Kidney (tissue), 14 donors: ENCODE results near the gene CD44. TPM values are rescaled to one million over a fixed set of nuclear protein-coding genes. Genes with fewer than 3 reads are reported as not detected.

Source experiments
- DNase-seq, 5 donors: peaks; one replicate each; pipeline ENCODE4 v3.0.0-alpha.2; 2013 to 2020
- FAIRE-seq: peaks from 2 replicates; lab custom pipeline; 2012; peaks lifted over from hg19 to GRCh38; lab: Jason Lieb, UNC
- H3K27ac ChIP-seq, 2 donors: one replicate each; pipeline ENCODE4 v1.7.0; 2013; ENCODE audit warnings: low read depth in 2 of 2, low read length in 2 of 2, inconsistent platforms in 1 of 2
- H3K27me3 ChIP-seq: one replicate; pipeline ENCODE4 v1.7.1; 2013; ENCODE audit warnings: low read length, inconsistent platforms; ENCODE audit not compliant: control insufficient read depth, insufficient read depth
- H3K36me3 ChIP-seq, 3 donors: one replicate each; pipeline versions ENCODE4 v1.7.0 to v1.7.1; 2013; ENCODE audit warnings: low read length in 3 of 3, control low read depth in 1 of 3, inconsistent platforms in 1 of 3; ENCODE audit not compliant: insufficient read depth in 3 of 3, control insufficient read depth in 2 of 3
- H3K4me1 ChIP-seq, 3 donors: one replicate each; pipeline versions ENCODE4 v1.7.0 to v1.7.1; 2013; ENCODE audit warnings: low read length in 3 of 3, inconsistent platforms in 1 of 3, low read depth in 1 of 3; ENCODE audit not compliant: control insufficient read depth in 2 of 3, insufficient read depth in 2 of 3
- H3K4me3 ChIP-seq, 3 donors: one replicate each; pipeline versions ENCODE4 v1.7.0 to v1.8.1; 2013; ENCODE audit warnings: low read length in 3 of 3, control low read depth in 1 of 3, inconsistent platforms in 1 of 3
- H3K9ac ChIP-seq, 3 donors: one replicate each; pipeline versions ENCODE4 v1.7.0 to v1.7.1; 2013; ENCODE audit warnings: low read length in 3 of 3, control low read depth in 1 of 3, inconsistent platforms in 1 of 3
- H3K9me3 ChIP-seq, 3 donors: one replicate each; pipeline versions ENCODE4 v1.7.0 to v1.7.1; 2013; ENCODE audit warnings: low read length in 3 of 3, control low read depth in 1 of 3, inconsistent platforms in 1 of 3; ENCODE audit not compliant: control insufficient read depth in 2 of 3, insufficient read depth in 1 of 3
- intact Hi-C: fragments of 100-400 bp; cut with DNase I; formaldehyde crosslinking; loops from one replicate; pipeline ENCODE4 v1.11.1; 2022
- polyA plus RNA-seq: library from polyadenylated mRNA; stranded (reverse); fragments of 350-450 nt; fragmentation: Illumina TruSeq; extraction: RNeasy Lipid Tissue Mini Kit (QIAGEN cat#74804); gene quantifications from one replicate; pipeline ENCODE4 v1.2.3, GENCODE V29; 2014; ENCODE audit warnings: low read depth, low replicate concordance; ENCODE audit not compliant: insufficient read depth
- total RNA-seq: library from RNA; stranded (reverse); fragmentation: NEBNext Ultra II Directional; extraction: Animal tissue kit (Norgen Biotek cat#: 25700); gene quantifications from one replicate; pipeline ENCODE4 v1.2.1, GENCODE V29; 2021
- TF ChIP-seq, protein P1 (sequence below): IDR thresholded peaks from 3 replicates; pipeline ENCODE4 v1.5.1; 2012; ENCODE audit warnings: mild to moderate bottlenecking, moderate library complexity, borderline replicate concordance; ENCODE audit not compliant: insufficient read depth; ENCODE audit errors: extremely low read depth
- donor health status: control.
- donor health status: control.
- donor health status: control.
- donor health status: control.
- donor health status: control.
- donor health status: DM: yes; HTN: yes; CAD: no.
- donor health status: Normal renal cell carcinoma (clear cell type).

The CD44 gene
- total and polyA plus RNA-seq, 2 donors from 2014 or later, result 13.8 to 235 TPM

DNA sequence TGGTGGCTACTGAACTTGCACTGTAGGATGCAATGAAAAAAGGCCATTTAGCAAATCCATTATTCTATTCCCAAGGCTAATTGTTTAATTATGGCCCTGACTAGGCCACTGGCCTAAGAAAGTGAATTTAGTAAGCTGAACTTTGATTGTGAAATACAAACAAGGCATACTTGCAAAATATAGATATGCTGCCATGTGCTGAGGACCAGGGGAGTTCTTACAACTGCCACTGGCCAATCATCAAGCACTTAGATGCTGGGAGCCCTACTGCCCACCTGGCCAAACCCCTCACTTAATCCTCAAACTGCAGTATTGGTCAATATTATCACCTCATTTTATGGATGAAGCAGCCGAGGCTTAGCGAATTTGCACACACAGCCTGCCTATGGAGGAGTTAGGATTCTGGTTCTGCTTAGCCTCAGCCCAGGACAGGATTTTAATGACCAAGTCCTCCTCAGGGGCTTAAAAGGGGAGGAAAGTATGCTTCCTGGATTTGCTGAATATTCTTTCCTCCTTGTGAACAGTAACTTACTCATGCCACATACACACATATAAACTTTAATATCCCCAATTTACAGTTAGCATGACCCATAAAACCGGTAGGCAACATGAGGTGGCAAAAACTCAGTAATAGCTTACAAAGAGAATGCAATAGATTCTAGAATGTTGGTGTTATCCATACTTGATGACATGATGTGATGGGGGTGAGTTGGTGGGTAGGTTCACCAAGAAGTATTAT lies 39.3 kb downstream of the CD44 start:
- Histone ChIP-seq H3K9ac (no peak overlapping the region), H3K27me3 (no peaks in the 10 kb centered on the region), H3K4me1 (peaks cover 0 to 2% (median 0%) of the 10 kb centered on the region in 3 donors), H3K4me3 (no peak overlapping the region), H3K27ac (no peak overlapping the region), H3K9me3 (no peaks in the 10 kb centered on the region), H3K36me3 (peaks cover 0 to 2% (median 0%) of the 10 kb centered on the region in 3 donors)
- TF ChIP-seq, protein P1, sequence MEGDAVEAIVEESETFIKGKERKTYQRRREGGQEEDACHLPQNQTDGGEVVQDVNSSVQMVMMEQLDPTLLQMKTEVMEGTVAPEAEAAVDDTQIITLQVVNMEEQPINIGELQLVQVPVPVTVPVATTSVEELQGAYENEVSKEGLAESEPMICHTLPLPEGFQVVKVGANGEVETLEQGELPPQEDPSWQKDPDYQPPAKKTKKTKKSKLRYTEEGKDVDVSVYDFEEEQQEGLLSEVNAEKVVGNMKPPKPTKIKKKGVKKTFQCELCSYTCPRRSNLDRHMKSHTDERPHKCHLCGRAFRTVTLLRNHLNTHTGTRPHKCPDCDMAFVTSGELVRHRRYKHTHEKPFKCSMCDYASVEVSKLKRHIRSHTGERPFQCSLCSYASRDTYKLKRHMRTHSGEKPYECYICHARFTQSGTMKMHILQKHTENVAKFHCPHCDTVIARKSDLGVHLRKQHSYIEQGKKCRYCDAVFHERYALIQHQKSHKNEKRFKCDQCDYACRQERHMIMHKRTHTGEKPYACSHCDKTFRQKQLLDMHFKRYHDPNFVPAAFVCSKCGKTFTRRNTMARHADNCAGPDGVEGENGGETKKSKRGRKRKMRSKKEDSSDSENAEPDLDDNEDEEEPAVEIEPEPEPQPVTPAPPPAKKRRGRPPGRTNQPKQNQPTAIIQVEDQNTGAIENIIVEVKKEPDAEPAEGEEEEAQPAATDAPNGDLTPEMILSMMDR, result no peak
- DNase-seq (no peak), FAIRE-seq (no peak)
- intact Hi-C loops, result no loop called here

DNA sequence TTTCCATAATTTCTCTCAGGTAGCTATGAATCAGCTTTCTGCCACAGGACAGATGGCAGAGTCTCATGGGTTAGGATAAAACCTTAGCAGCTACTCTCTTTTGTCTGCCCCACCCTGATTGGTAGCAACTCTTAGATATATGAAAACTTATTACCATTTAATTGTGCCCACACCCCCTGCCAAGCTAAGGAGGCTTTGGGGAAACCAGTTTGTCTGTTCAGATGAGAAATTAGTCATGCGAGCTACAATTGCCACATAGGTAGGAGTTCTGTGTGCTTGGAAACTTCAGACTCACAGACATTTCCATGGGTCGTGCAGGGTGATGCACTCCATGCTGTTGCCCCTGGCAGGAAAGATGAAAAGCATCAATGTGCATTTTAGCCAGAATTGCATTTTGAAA lies 39.9 kb downstream of the CD44 start:
- Histone ChIP-seq H3K9me3 (no peaks in the 10 kb centered on the region), H3K4me3 (no peak overlapping the region), H3K4me1 (peaks cover 0 to 2% (median 0%) of the 10 kb centered on the region in 3 donors), H3K27me3 (no peaks in the 10 kb centered on the region), H3K36me3 (peaks cover 0 to 2% (median 0%) of the 10 kb centered on the region in 3 donors), H3K9ac (no peak overlapping the region), H3K27ac (no peak overlapping the region)
- FAIRE-seq, result no peak
- intact Hi-C loops, result no loop called here
- no peak for DNase-seq
- TF ChIP-seq, protein P1, result no peak

DNA sequence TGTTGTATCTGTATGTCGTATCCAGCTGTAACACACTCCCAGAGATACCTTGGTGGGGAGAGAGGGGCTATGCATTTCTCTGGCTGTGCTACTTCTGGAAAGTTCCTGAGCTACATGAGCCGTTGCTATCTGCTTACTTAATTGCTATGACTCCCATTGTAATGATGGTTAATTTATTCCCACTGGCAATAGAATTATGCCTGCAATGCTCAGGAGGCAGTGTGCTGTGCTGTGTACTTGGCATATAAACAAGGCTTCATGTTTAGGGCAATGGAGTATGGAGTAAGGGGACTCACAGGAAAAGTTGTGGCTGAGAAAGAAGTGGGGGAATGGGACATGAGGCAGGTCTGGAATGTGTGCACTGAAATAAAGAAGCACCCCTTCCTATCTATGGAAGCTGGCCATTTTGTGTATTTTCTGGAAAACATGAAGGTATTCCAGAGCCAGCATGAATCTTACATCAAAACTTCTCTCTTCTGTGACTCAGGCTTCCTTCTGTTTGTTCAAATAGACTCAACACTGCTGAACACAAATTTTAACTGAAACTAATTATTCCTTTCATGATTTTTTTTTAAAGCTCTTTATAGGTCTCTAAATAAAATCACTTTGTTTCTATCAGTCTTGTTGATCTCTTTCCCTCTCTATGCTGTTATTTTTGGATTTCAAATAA lies 40.6 kb downstream of the CD44 start:
- DNase-seq (no peak), FAIRE-seq (no peak)
- TF ChIP-seq, protein P1, result no peak
- H3K4me1 ChIP-seq, result peaks cover 0 to 2% (median 0%) of the 10 kb centered on the region in 3 donors
- intact Hi-C loops, result no loop called here
- H3K4me3 ChIP-seq, result no peak overlapping the region
- H3K27ac ChIP-seq, result no peak overlapping the region
- peaks cover 0 to 2% (median 0%) of the 10 kb centered on the region in 3 donors for H3K36me3 ChIP-seq
- H3K9me3 ChIP-seq, result no peaks in the 10 kb centered on the region
- H3K9ac ChIP-seq, result no peak overlapping the region
- no peaks in the 10 kb centered on the region for H3K27me3 ChIP-seq
